Hematopoietic multipotent progenitor cell treated with erythropoietin and hydrocortisone succinate and interleukin-3 and kit ligand, for 4 days (in vitro differentiated cells): ENCODE results near the gene PKD2L1.
A peak's percentile ranks its signal among the peaks of the same experiment; 100 is the strongest.
"Not testable (repeated sequence)": the region's sequence is repeated elsewhere in the genome, so short reads cannot be mapped to it uniquely, and the experiment has no call there.

Experiments
- DNase-seq: peaks from one replicate; pipeline ENCODE4 v3.0.0-alpha.2; 2015

The PKD2L1 gene

GRCh38 chr10:100328198-100328597 lies 1.8 kb downstream of the PKD2L1 start:
- DNase-seq = no peak

- no peak for DNase-seq
These were observed 2.4 kb downstream of the PKD2L1 start for GRCh38 chr10:100327718-100328009.

- peak; percentile 89 for DNase-seq
These were observed 2.9 kb downstream of the PKD2L1 start for GRCh38 chr10:100327007-100327717.

GRCh38 chr10:100325158-100325557 lies 4.9 kb downstream of the PKD2L1 start:
- DNase-seq = peak; percentile 24

- no peak for DNase-seq
These were observed 10.2 kb downstream of the PKD2L1 start for GRCh38 chr10:100319707-100320402.

GRCh38 chr10:100318207-100318606 lies 11.8 kb downstream of the PKD2L1 start:
- DNase-seq = no peak

- DNase-seq = no peak
These were observed 14.4 kb downstream of the PKD2L1 start for GRCh38 chr10:100315615-100316014.

- no peak for DNase-seq
These were observed 18.7 kb downstream of the PKD2L1 start for GRCh38 chr10:100311298-100311697.

GRCh38 chr10:100307684-100308083 lies 22.3 kb downstream of the PKD2L1 start:
- no peak for DNase-seq

- no peak for DNase-seq
These were observed 23.2 kb downstream of the PKD2L1 start for GRCh38 chr10:100306861-100307260.

- DNase-seq = no peak
These were observed 25.6 kb downstream of the PKD2L1 start for GRCh38 chr10:100304414-100304813.

GRCh38 chr10:100303724-100304319 lies 26.2 kb downstream of the PKD2L1 start:
- DNase-seq = peak; percentile 65

GRCh38 chr10:100301123-100301522 lies 28.9 kb downstream of the PKD2L1 start:
- DNase-seq = not testable (repeated sequence)

- no peak for DNase-seq
These were observed 32.8 kb downstream of the PKD2L1 start for GRCh38 chr10:100297242-100297641.

GRCh38 chr10:100293066-100293465 lies 37.0 kb downstream of the PKD2L1 start:
- DNase-seq = no peak

GRCh38 chr10:100292300-100292699 lies 37.7 kb downstream of the PKD2L1 start:
- not testable (repeated sequence) for DNase-seq

GRCh38 chr10:100291356-100291755 lies 38.7 kb downstream of the PKD2L1 start:
- DNase-seq = peak; percentile 16

GRCh38 chr10:100289641-100290040 lies 40.4 kb downstream of the PKD2L1 start:
- peak; percentile 65 for DNase-seq

GRCh38 chr10:100288196-100288595 lies 41.8 kb downstream of the PKD2L1 start:
- no peak for DNase-seq

GRCh38 chr10:100287756-100288155 lies 42.3 kb downstream of the PKD2L1 start:
- DNase-seq = no peak

- peak; percentile 91 for DNase-seq
These were observed 43.7 kb downstream of the PKD2L1 start, which contains the start of gene BLOC1S2 for GRCh38 chr10:100286051-100287033. TSS of gene BLOC1S2 (minus strand) at chr10:100286680. CDS start at chr10:100286659, 21 bp downstream.

- DNase-seq = not testable (repeated sequence)
These were observed 44.7 kb downstream of the PKD2L1 start for GRCh38 chr10:100285326-100285725.

- peak; percentile 9 for DNase-seq
These were observed 47.1 kb downstream of the PKD2L1 start for GRCh38 chr10:100282907-100283306.
